KMS-11 (cell line): ENCODE results near the gene PDE4D.

Experiments used
- H2AFZ ChIP-seq: fragments of 200-600 bp; sonication (generic); 2 replicates; pipeline ENCODE4 v1.6.1; 2016; ENCODE audit warnings: antibody characterized with exemption, mixed run types, low read depth
- H3K27ac ChIP-seq: fragments of 200-600 bp; sonication (generic); 2 replicates; pipeline ENCODE4 v1.6.1; 2016; ENCODE audit warnings: mild to moderate bottlenecking, mixed run types
- H3K27me3 ChIP-seq: fragments of 200-600 bp; sonication (generic); 2 replicates; pipeline ENCODE4 v1.6.1; 2017; ENCODE audit warnings: mild to moderate bottlenecking, low read depth, mixed run types, moderate library complexity; ENCODE audit not compliant: insufficient read depth
- H3K36me3 ChIP-seq: fragments of 200-600 bp; sonication (generic); 2 replicates; pipeline ENCODE4 v1.6.1; 2017; ENCODE audit warnings: mild to moderate bottlenecking, mixed run types; ENCODE audit not compliant: insufficient read depth
- H3K4me1 ChIP-seq: fragments of 200-600 bp; sonication (generic); 2 replicates; pipeline ENCODE4 v1.6.1; 2016; ENCODE audit warnings: mild to moderate bottlenecking, low read depth, mixed run types; ENCODE audit not compliant: poor library complexity, severe bottlenecking
- H3K4me2 ChIP-seq: fragments of 200-600 bp; sonication (generic); 2 replicates; pipeline ENCODE4 v1.7.0; 2016; ENCODE audit warnings: mild to moderate bottlenecking, mixed run types
- H3K4me3 ChIP-seq: fragments of 200-600 bp; sonication (generic); IDR thresholded peaks from 2 replicates; pipeline ENCODE4 v1.6.1; 2017; ENCODE audit warnings: low read depth, low read length, mixed read lengths; ENCODE audit not compliant: insufficient read depth
- H3K79me2 ChIP-seq: fragments of 200-600 bp; sonication (generic); 2 replicates; pipeline ENCODE4 v1.6.1; 2016; ENCODE audit warnings: low read depth, mixed run types; ENCODE audit not compliant: insufficient read depth
- H3K9ac ChIP-seq: fragments of 200-600 bp; sonication (generic); 2 replicates; pipeline ENCODE4 v1.6.1; 2016; ENCODE audit warnings: mild to moderate bottlenecking, mixed run types
- H4K20me1 ChIP-seq: fragments of 200-600 bp; sonication (generic); 2 replicates; pipeline ENCODE4 v1.6.1; 2016; ENCODE audit warnings: mild to moderate bottlenecking, mixed run types; ENCODE audit not compliant: insufficient read depth
- TF ChIP-seq, protein P1 (sequence below): fragments of 200-600 bp; sonication (generic); conservative IDR thresholded peaks from 2 replicates; pipeline ENCODE4 v1.6.1; 2017; ENCODE audit warnings: low read depth, mild to moderate bottlenecking, antibody characterized with exemption, low read length, moderate library complexity, mixed read lengths

The PDE4D gene

DNA sequence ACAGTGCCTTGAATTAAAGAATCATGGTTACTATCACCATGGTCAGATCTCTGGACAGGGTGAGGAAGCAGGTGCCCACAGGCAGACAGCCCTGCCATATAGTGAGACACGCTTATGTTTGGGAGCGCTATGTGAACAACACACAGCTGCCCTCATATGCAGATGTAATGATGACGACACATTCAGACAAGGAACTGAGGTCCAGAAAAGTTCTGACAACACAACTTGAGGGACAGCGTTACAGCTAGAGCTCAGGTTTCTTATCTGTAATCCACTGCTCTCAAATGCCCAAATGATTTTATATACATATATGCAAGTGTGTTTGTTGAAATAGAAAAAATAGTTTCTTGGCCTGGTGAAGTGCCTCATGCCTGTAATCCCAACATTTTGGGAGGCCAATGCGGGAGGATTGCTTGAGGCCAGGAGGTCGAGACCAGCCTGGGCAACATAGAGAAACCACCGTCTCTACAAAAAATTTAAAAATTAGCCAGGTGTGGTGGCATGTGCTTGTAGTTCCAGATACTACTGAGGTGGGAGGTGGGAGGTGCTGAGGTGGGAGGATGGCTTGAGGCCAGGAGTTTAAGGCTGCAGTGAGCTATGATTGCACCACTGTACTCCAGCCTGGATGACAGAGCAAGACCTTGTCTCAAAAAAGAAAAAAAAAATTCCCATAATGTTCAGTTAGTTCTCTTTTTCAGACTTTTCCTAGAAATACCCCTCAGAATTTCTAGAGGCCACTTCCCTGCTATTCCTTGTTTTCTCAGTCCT, 887.4 kb downstream of the PDE4D start:
- peaks cover 68% of the 10 kb centered on the region for H4K20me1 ChIP-seq
- no peak overlapping the region for H3K4me3 ChIP-seq
- no peaks in the 10 kb centered on the region; the same call in 1 of the 2 replicates for H3K36me3 ChIP-seq
- no peak overlapping the region for H3K27ac ChIP-seq
- TF ChIP-seq, protein P1, sequence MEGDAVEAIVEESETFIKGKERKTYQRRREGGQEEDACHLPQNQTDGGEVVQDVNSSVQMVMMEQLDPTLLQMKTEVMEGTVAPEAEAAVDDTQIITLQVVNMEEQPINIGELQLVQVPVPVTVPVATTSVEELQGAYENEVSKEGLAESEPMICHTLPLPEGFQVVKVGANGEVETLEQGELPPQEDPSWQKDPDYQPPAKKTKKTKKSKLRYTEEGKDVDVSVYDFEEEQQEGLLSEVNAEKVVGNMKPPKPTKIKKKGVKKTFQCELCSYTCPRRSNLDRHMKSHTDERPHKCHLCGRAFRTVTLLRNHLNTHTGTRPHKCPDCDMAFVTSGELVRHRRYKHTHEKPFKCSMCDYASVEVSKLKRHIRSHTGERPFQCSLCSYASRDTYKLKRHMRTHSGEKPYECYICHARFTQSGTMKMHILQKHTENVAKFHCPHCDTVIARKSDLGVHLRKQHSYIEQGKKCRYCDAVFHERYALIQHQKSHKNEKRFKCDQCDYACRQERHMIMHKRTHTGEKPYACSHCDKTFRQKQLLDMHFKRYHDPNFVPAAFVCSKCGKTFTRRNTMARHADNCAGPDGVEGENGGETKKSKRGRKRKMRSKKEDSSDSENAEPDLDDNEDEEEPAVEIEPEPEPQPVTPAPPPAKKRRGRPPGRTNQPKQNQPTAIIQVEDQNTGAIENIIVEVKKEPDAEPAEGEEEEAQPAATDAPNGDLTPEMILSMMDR = no peak
- peaks cover 100% of the 10 kb centered on the region for H3K79me2 ChIP-seq
- H3K27me3 ChIP-seq = no peaks in the 10 kb centered on the region
- no peak overlapping the region for H3K4me2 ChIP-seq
- H3K4me1 ChIP-seq = peaks cover 79% of the 10 kb centered on the region
- no peak overlapping the region for H2AFZ ChIP-seq
- no peak overlapping the region for H3K9ac ChIP-seq

- H3K4me1 ChIP-seq = peaks cover 64% of the 10 kb centered on the region
- no peak overlapping the region for H3K4me3 ChIP-seq
- peaks cover 99% of the 10 kb centered on the region for H3K79me2 ChIP-seq
- H2AFZ ChIP-seq = no peak overlapping the region
- H4K20me1 ChIP-seq = peaks cover 71% of the 10 kb centered on the region
- no peaks in the 10 kb centered on the region; the same call in 1 of the 2 replicates for H3K36me3 ChIP-seq
- TF ChIP-seq, protein P1 = no peak
- no peaks in the 10 kb centered on the region for H3K27me3 ChIP-seq
- H3K27ac ChIP-seq = no peak overlapping the region
- no peak overlapping the region for H3K4me2 ChIP-seq
- H3K9ac ChIP-seq = no peak overlapping the region
Measured at GRCh38 chr5:59003641-59004040, 889.9 kb downstream of the PDE4D start.

GRCh38 chr5:59003124-59003523, 890.4 kb downstream of the PDE4D start:
- TF ChIP-seq, protein P1 = no peak
- peaks cover 99% of the 10 kb centered on the region for H3K79me2 ChIP-seq
- H3K4me2 ChIP-seq = no peak overlapping the region
- no peak overlapping the region for H3K9ac ChIP-seq
- H3K27me3 ChIP-seq = no peaks in the 10 kb centered on the region
- H3K4me3 ChIP-seq = no peak overlapping the region
- peaks cover 69% of the 10 kb centered on the region for H4K20me1 ChIP-seq
- H2AFZ ChIP-seq = no peak overlapping the region
- peaks cover 64% of the 10 kb centered on the region for H3K4me1 ChIP-seq
- H3K36me3 ChIP-seq = no peaks in the 10 kb centered on the region; the same call in 1 of the 2 replicates
- H3K27ac ChIP-seq = no peak overlapping the region

DNA sequence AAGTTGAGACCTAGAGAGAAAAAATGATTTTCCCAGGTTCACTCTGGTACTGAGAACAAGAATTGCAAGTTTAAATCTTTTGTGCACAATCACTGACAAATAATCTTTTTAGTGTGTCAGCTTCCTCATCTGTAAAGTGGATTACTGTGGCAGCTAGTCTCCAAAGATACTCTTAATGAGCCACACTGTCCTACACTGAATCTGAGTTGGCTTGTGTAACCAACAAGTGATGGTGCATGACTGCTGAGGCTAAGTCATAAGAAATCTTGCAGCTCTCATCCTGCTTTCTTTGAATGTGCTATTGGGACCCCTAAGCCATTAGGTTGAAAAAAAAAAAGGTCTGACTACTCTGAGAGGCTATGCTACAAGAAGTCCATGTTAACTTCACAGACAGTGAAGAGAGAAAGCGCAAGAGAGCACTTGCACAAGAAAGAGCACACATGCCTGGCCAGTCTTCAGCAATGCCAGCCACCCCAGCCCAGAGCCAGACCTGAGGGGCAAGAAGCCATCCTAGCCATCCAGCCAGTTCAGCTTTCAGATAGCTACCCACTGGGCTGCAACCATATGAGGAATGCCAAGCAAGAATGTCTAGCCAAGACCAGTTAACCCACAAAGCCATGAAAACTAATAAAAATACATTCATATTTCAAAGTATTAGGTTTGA, 891.2 kb downstream of the PDE4D start:
- no peaks in the 10 kb centered on the region; the same call in 1 of the 2 replicates for H3K36me3 ChIP-seq
- TF ChIP-seq, protein P1 = no peak
- H3K79me2 ChIP-seq = peaks cover 99% of the 10 kb centered on the region
- H3K27me3 ChIP-seq = no peaks in the 10 kb centered on the region
- H3K4me3 ChIP-seq = no peak overlapping the region
- no peak overlapping the region for H3K4me2 ChIP-seq
- peaks cover 60% of the 10 kb centered on the region for H4K20me1 ChIP-seq
- no peak overlapping the region for H3K27ac ChIP-seq
- no peak overlapping the region for H2AFZ ChIP-seq
- H3K9ac ChIP-seq = no peak overlapping the region
- peaks cover 64% of the 10 kb centered on the region for H3K4me1 ChIP-seq
